K562 (cell line): ENCODE results near the gene RGS14. TPM values are rescaled to one million over a fixed set of nuclear protein-coding genes. Genes with fewer than 3 reads are reported as not detected.

ENCODE experiments used
- FOXA1 ChIP-seq: fragments of 450-650 bp; IDR thresholded peaks from 2 replicates; pipeline ENCODE4 v1.6.1; 2016; ENCODE audit warnings: mild to moderate bottlenecking, borderline replicate concordance
- GABPB1 ChIP-seq: sonication (generic); formaldehyde crosslinking; IDR thresholded peaks from 2 replicates; pipeline ENCODE4 v1.8.0; 2022; ENCODE audit warnings: mild to moderate bottlenecking, missing genetic modification reagents
- JUN ChIP-seq, 2 experiments: sonication (generic) in 1 of 2; formaldehyde crosslinking in 1 of 2; IDR thresholded peaks; 2 replicates each; pipeline versions ENCODE4 v1.6.1 to v1.8.0; 2012 to 2022; ENCODE audit warnings: borderline replicate concordance in 2 of 2, mild to moderate bottlenecking in 2 of 2, improper control_type of control experiment in 1 of 2, low read depth in 1 of 2, low read length in 1 of 2, missing genetic modification reagents in 1 of 2
- KDM4B ChIP-seq, 2 experiments: fragments of 450-650 bp in 1 of 2; sonication (generic) in 1 of 2; IDR thresholded peaks; 2 replicates each; pipeline ENCODE4 v1.6.1; 2016 to 2017; ENCODE audit warnings: borderline replicate concordance in 2 of 2, antibody characterized with exemption in 1 of 2, low read depth in 1 of 2, mild to moderate bottlenecking in 1 of 2
- MAFF ChIP-seq: IDR thresholded peaks from 2 replicates; pipeline ENCODE4 v1.6.1; 2012; ENCODE audit warnings: low read length, improper control_type of control experiment
- NR2C2 ChIP-seq, 2 experiments: fragments of 200-800 bp in 1 of 2; sonication (Bioruptor generic) in 1 of 2; sonication (generic) in 1 of 2; formaldehyde crosslinking in 1 of 2; IDR thresholded peaks; 2 replicates each; pipeline versions ENCODE4 v1.6.1 to v1.8.0; 2016 to 2022; ENCODE audit warnings: mild to moderate bottlenecking in 1 of 2, missing compliant biosample characterization in 1 of 2, missing genetic modification characterization in 1 of 2, missing genetic modification reagents in 1 of 2
- RBM34 ChIP-seq: fragments of 200-400 bp; formaldehyde crosslinking; IDR thresholded peaks from 2 replicates; pipeline ENCODE4 v1.6.1; 2018; ENCODE audit warnings: low read length, borderline replicate concordance; ENCODE audit not compliant: insufficient read depth
- SIX5 ChIP-seq, 2 experiments: IDR thresholded peaks; 2 replicates each; pipeline ENCODE4 v1.6.1; 2011; ENCODE audit warnings: low read length in 2 of 2, borderline replicate concordance in 1 of 2, low read depth in 1 of 2, mild to moderate bottlenecking in 1 of 2, moderate library complexity in 1 of 2; ENCODE audit not compliant: insufficient read depth in 1 of 2
- SMARCE1 ChIP-seq: fragments of 450-650 bp; IDR thresholded peaks from 2 replicates; pipeline ENCODE4 v1.7.1; 2016; ENCODE audit warnings: mild to moderate bottlenecking
- ZBTB7A ChIP-seq: IDR thresholded peaks from 2 replicates; pipeline ENCODE4 v1.6.1; 2011; ENCODE audit warnings: low read depth, mild to moderate bottlenecking, low read length, moderate library complexity, borderline replicate concordance; ENCODE audit not compliant: control insufficient read depth
- ZFP1 ChIP-seq: fragments of 450-650 bp; formaldehyde crosslinking; IDR thresholded peaks from 2 replicates; pipeline ENCODE4 v1.4.0; 2020; ENCODE audit warnings: mild to moderate bottlenecking, mixed read lengths
- ZNF175 ChIP-seq: fragments of 200-800 bp; sonication (Bioruptor generic); IDR thresholded peaks from 2 replicates; pipeline ENCODE4 v1.6.1; 2016; ENCODE audit warnings: low read depth, mild to moderate bottlenecking, missing genetic modification characterization, missing compliant biosample characterization
- polyA plus RNA-seq, 8 experiments: library from polyadenylated mRNA; depleted of rRNA in 4 of 8; stranded (reverse) in 5 of 8; unstranded in 3 of 8; fragments of >200 nt; fragmentation: Nextera tagmentation in 2 of 8; fragmentation: Illumina TruSeq in 1 of 8; extraction: Ambion mirVana in 2 of 8; extraction: Trizol in 1 of 8; gene quantifications; 2 replicates each; pipeline versions ENCODE4 v1.2.1 to v1.2.3, GENCODE V29; 2011 to 2014; ENCODE audit warnings: inconsistent platforms in 1 of 8, missing spikeins in 1 of 8
- total RNA-seq, 7 experiments: library from RNA; depleted of rRNA in 6 of 7; stranded (reverse); fragments of >200 nt in 6 of 7; fragmentation: Illumina TruSeq in 2 of 7; extraction: Trizol in 2 of 7; gene quantifications; 2 replicates each; pipeline versions ENCODE4 v1.2.1 to v1.2.3, GENCODE V29; 2011 to 2021; ENCODE audit warnings: low replicate concordance in 1 of 7
- TF ChIP-seq, protein P1 (sequence below), 3 experiments: fragments of 200-800 bp in 1 of 3; fragments of 250-450 bp in 1 of 3; fragments of 450-650 bp in 1 of 3; sonication (Bioruptor Pico) in 1 of 3; sonication (Bioruptor generic) in 1 of 3; formaldehyde crosslinking in 1 of 3; IDR thresholded peaks; 2 replicates each; pipeline versions ENCODE4 v1.6.1 to v1.8.0; 2016 to 2022; ENCODE audit warnings: mild to moderate bottlenecking in 2 of 3, missing genetic modification characterization in 2 of 3, missing compliant biosample characterization in 1 of 3, moderate library complexity in 1 of 3
- TF ChIP-seq, protein P2 (sequence below): sonication (generic); formaldehyde crosslinking; IDR thresholded peaks from 2 replicates; pipeline ENCODE4 v1.8.1; 2023; ENCODE audit warnings: mild to moderate bottlenecking, missing genetic modification reagents
- TF ChIP-seq, protein P3 (sequence below), 2 experiments: IDR thresholded peaks; 2 replicates each; pipeline ENCODE4 v1.6.1; 2011; ENCODE audit warnings: borderline replicate concordance in 1 of 2, control low read depth in 1 of 2, low read depth in 1 of 2, low read length in 1 of 2, mild to moderate bottlenecking in 1 of 2, mixed read lengths in 1 of 2, moderate library complexity in 1 of 2; ENCODE audit not compliant: insufficient read depth in 1 of 2, insufficient read length in 1 of 2, poor library complexity in 1 of 2, severe bottlenecking in 1 of 2; ENCODE audit errors: extremely low read depth in 1 of 2

RGS14 gene
- total and polyA plus RNA-seq, 9 of the 15 experiments (the other 6 are each of a cell fraction or from before 2014, with no cell fraction given) = 0.28 to 75.9 (median 34.5) TPM

DNA sequence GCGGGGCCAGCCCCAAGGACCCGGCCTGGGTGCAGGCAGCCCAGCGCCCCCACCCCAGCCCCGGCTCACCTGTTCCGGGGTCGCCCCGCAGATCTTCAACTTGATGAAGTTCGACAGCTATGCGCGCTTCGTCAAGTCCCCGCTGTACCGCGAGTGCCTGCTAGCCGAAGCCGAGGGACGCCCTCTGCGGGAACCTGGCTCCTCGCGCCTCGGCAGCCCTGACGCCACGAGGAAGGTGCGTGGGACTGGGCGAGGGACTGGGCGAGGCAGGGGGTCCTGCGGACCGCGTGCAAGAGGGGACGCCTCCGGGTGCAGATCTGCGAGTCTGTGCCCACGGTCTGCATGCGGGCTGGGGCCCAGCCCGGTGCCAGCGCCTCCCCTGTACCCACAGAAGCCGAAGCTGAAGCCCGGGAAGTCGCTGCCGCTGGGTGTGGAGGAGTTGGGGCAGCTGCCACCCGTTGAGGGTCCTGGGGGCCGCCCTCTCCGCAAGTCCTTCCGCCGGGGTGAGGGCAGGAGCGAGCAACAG, 9.7 kb downstream of the RGS14 start (continued):
- TF ChIP-seq RBM34 (no peak), ZNF175 (CRISPR knock-in tag) (0 out of 2 replicates have a peak, but pooled peaks have one; percentile 63), FOXA1 (no peak), SIX5 (IDR thresholded peaks at IDR 0.05; ENCODE audit: borderline replicate concordance in 1 of 2, insufficient read depth in 1 of 2, low read depth in 1 of 2, low read length in 2 of 2) (no peak), GABPB1 (CRISPR knock-in tag) (peak; percentile 56), MAFF (no peak), NR2C2 (CRISPR knock-in tag; IDR thresholded peaks at IDR 0.05) (peak; percentile 75), NR2C2 (tag; IDR thresholded peaks at IDR 0.05) (peak; percentile 32; the same call in 1 of the 2 replicates), JUN (IDR thresholded peaks at IDR 0.05; ENCODE audit: borderline replicate concordance, low read depth, low read length) (peak; percentile 59; the same call in 1 of the 2 replicates), JUN (CRISPR knock-in tag; IDR thresholded peaks at IDR 0.05; ENCODE audit: borderline replicate concordance) (peak; percentile 89; the same call in 1 of the 2 replicates), KDM4B (IDR thresholded peaks at IDR 0.05; ENCODE audit: borderline replicate concordance in 2 of 2, low read depth in 1 of 2) (no peak), SMARCE1 (no peak), ZBTB7A (peak; percentile 44; the same call in 1 of the 2 replicates), ZFP1 (CRISPR knock-in tag) (peak; percentile 5; the same call in 1 of the 2 replicates)
- TF ChIP-seq, protein P1, sequence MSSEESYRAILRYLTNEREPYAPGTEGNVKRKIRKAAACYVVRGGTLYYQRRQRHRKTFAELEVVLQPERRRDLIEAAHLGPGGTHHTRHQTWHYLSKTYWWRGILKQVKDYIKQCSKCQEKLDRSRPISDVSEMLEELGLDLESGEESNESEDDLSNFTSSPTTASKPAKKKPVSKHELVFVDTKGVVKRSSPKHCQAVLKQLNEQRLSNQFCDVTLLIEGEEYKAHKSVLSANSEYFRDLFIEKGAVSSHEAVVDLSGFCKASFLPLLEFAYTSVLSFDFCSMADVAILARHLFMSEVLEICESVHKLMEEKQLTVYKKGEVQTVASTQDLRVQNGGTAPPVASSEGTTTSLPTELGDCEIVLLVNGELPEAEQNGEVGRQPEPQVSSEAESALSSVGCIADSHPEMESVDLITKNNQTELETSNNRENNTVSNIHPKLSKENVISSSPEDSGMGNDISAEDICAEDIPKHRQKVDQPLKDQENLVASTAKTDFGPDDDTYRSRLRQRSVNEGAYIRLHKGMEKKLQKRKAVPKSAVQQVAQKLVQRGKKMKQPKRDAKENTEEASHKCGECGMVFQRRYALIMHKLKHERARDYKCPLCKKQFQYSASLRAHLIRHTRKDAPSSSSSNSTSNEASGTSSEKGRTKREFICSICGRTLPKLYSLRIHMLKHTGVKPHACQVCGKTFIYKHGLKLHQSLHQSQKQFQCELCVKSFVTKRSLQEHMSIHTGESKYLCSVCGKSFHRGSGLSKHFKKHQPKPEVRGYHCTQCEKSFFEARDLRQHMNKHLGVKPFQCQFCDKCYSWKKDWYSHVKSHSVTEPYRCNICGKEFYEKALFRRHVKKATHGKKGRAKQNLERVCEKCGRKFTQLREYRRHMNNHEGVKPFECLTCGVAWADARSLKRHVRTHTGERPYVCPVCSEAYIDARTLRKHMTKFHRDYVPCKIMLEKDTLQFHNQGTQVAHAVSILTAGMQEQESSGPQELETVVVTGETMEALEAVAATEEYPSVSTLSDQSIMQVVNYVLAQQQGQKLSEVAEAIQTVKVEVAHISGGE (CRISPR knock-in tag; IDR thresholded peaks at IDR 0.05) = peak in 1 of 3 experiments; percentile 48; a peak in 1 of 6 replicates
- TF ChIP-seq, protein P2, sequence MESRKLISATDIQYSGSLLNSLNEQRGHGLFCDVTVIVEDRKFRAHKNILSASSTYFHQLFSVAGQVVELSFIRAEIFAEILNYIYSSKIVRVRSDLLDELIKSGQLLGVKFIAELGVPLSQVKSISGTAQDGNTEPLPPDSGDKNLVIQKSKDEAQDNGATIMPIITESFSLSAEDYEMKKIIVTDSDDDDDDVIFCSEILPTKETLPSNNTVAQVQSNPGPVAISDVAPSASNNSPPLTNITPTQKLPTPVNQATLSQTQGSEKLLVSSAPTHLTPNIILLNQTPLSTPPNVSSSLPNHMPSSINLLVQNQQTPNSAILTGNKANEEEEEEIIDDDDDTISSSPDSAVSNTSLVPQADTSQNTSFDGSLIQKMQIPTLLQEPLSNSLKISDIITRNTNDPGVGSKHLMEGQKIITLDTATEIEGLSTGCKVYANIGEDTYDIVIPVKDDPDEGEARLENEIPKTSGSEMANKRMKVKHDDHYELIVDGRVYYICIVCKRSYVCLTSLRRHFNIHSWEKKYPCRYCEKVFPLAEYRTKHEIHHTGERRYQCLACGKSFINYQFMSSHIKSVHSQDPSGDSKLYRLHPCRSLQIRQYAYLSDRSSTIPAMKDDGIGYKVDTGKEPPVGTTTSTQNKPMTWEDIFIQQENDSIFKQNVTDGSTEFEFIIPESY (CRISPR knock-in tag) = 0 out of 2 replicates have a peak, but pooled peaks have one; percentile 13
- TF ChIP-seq, protein P3, sequence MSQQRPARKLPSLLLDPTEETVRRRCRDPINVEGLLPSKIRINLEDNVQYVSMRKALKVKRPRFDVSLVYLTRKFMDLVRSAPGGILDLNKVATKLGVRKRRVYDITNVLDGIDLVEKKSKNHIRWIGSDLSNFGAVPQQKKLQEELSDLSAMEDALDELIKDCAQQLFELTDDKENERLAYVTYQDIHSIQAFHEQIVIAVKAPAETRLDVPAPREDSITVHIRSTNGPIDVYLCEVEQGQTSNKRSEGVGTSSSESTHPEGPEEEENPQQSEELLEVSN (IDR thresholded peaks at IDR 0.05; ENCODE audit: borderline replicate concordance in 1 of 2, extremely low read depth in 1 of 2, insufficient read depth in 1 of 2, insufficient read length in 1 of 2, low read depth in 1 of 2, low read length in 1 of 2, poor library complexity in 1 of 2, severe bottlenecking in 1 of 2) = peak; percentile 98 to 99
